ENCODE data around the gene SPATA6.
"Not testable (repeated sequence)": the region's sequence is repeated elsewhere in the genome, so short reads cannot be mapped to it uniquely, and the experiment has no call there.

SPATA6 gene

DNA sequence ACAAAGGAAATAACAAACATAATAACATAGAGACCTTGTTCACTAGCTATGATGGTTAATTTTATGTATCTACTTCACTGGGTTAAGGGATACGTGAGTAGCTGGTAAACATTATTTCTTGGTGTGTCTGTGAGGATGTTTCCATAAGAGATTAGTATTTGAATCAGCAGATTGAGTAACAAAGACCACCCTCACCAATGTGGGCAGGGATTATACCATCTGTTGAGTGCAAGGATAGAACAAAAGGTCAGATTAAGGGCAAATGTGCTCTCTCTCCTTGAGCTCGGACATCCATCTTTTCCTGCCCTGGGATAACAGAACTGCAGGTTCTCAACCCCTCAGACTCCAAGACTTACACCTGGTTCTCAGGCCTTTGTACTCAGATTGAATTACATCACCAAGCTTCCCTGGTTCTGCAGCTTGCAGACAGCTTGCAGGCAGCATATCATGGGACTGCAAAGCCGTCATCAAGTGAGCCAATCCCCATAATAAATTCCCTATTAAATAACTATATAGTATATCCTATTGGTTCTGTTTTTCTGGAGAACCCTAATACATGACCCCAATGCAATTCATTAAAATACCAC is 9.2 kb downstream of the SPATA6 start:
- no peak for TF ChIP-seq EZH2 (IDR thresholded peaks at IDR 0.05; ENCODE audit: borderline replicate concordance, low read length)
- TF ChIP-seq, protein P1, sequence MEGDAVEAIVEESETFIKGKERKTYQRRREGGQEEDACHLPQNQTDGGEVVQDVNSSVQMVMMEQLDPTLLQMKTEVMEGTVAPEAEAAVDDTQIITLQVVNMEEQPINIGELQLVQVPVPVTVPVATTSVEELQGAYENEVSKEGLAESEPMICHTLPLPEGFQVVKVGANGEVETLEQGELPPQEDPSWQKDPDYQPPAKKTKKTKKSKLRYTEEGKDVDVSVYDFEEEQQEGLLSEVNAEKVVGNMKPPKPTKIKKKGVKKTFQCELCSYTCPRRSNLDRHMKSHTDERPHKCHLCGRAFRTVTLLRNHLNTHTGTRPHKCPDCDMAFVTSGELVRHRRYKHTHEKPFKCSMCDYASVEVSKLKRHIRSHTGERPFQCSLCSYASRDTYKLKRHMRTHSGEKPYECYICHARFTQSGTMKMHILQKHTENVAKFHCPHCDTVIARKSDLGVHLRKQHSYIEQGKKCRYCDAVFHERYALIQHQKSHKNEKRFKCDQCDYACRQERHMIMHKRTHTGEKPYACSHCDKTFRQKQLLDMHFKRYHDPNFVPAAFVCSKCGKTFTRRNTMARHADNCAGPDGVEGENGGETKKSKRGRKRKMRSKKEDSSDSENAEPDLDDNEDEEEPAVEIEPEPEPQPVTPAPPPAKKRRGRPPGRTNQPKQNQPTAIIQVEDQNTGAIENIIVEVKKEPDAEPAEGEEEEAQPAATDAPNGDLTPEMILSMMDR (IDR thresholded peaks at IDR 0.05; ENCODE audit: low read length) = no peak
- Histone ChIP-seq H3K9ac (ENCODE audit: low read length) (no peak overlapping the region), H4K20me1 (ENCODE audit: insufficient read depth, low read length) (no peaks in the 10 kb centered on the region), H3K27me3 (ENCODE audit: insufficient read depth, low read length) (no peaks in the 10 kb centered on the region), H2AFZ (ENCODE audit: low read length) (no peak overlapping the region), H3F3A (ENCODE audit: insufficient read depth, low read length) (no peaks in the 10 kb centered on the region), H3K4me1 (ENCODE audit: insufficient read depth, low read length, severe bottlenecking) (no peaks in the 10 kb centered on the region), H3K36me3 (ENCODE audit: insufficient read depth, low read length) (no peaks in the 10 kb centered on the region), H3K9me2 (ENCODE audit: low read depth, low read length) (no peaks in the 10 kb centered on the region), H3K4me3 (ENCODE audit: low read depth, low read length, poor library complexity, severe bottlenecking) (no peak overlapping the region), H3K9me3 (ENCODE audit: low read length) (no peaks in the 10 kb centered on the region), H3K27ac (ENCODE audit: low read depth, low read length, poor library complexity, severe bottlenecking) (no peak overlapping the region), H3K4me2 (ENCODE audit: low read length) (no peak overlapping the region), H3K79me2 (ENCODE audit: insufficient read depth, low read length) (no peaks in the 10 kb centered on the region)

DNA sequence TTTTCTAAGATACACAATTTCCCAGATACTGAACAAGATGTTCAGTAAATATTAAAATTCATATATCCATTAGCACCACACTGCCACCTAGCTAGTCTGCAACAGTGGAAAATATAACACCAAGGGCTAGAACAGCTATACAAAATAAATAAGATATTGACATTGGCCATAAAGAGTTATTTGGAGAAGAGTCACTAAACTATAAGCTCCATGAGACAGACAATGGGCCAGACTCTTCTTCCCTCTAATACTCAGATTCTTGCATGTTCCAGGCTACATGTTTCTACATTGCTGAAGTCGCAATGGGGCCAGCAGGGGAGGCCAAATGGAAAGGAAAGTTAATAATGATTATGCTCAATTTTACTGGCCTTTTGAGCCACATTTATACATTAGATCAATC is 21.5 kb downstream of the SPATA6 start:
- Histone ChIP-seq H3K27me3 (ENCODE audit: insufficient read depth, low read length) (no peaks in the 10 kb centered on the region), H3K4me3 (ENCODE audit: low read depth, low read length, poor library complexity, severe bottlenecking) (no peak overlapping the region)

DNA sequence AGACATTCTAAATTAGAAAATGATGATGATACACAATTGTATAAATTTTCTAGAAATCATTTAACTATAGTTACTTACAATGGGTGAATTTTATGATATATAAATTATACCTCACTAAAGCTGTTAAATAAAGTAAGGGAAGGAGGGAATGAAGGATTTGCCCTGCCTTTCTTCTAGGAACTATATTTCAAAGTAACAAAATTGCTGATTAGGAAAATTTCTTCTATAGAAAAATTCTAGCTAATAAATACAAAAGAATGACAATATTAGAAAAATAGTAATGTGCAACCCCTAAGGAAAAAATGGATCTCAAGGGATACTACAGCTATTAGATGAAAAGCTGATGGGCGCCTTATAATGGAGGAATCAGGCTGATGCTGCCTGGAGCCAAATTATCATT is 23.1 kb downstream of the SPATA6 start:
- H3K79me2 ChIP-seq (ENCODE audit: insufficient read depth, low read length) = no peaks in the 10 kb centered on the region
- H3K36me3 ChIP-seq (ENCODE audit: insufficient read depth, low read length) = no peaks in the 10 kb centered on the region
- no peaks in the 10 kb centered on the region for H3F3A ChIP-seq (ENCODE audit: insufficient read depth, low read length)
- H3K4me2 ChIP-seq (ENCODE audit: low read length) = no peak overlapping the region
- no peaks in the 10 kb centered on the region for H3K9me3 ChIP-seq (ENCODE audit: low read length)
- no peak overlapping the region for H3K4me3 ChIP-seq (ENCODE audit: low read depth, low read length, poor library complexity, severe bottlenecking)
- H3K9me2 ChIP-seq (ENCODE audit: low read depth, low read length) = no peaks in the 10 kb centered on the region
- no peaks in the 10 kb centered on the region for H3K27me3 ChIP-seq (ENCODE audit: insufficient read depth, low read length)
- no peak overlapping the region for H3K27ac ChIP-seq (ENCODE audit: low read depth, low read length, poor library complexity, severe bottlenecking)
- H3K9ac ChIP-seq (ENCODE audit: low read length) = no peak overlapping the region
- no peaks in the 10 kb centered on the region for H4K20me1 ChIP-seq (ENCODE audit: insufficient read depth, low read length)
- no peak for TF ChIP-seq EZH2 (IDR thresholded peaks at IDR 0.05; ENCODE audit: borderline replicate concordance, low read length)
- TF ChIP-seq, protein P1 (IDR thresholded peaks at IDR 0.05; ENCODE audit: low read length) = no peak
- no peaks in the 10 kb centered on the region for H3K4me1 ChIP-seq (ENCODE audit: insufficient read depth, low read length, severe bottlenecking)
- no peak overlapping the region for H2AFZ ChIP-seq (ENCODE audit: low read length)

More for the DNA sequence above, 21.5 kb downstream of the SPATA6 start:
- no peaks in the 10 kb centered on the region for H3K9me2 ChIP-seq (ENCODE audit: low read depth, low read length)
- no peaks in the 10 kb centered on the region for H3K36me3 ChIP-seq (ENCODE audit: insufficient read depth, low read length)
- no peaks in the 10 kb centered on the region for H3F3A ChIP-seq (ENCODE audit: insufficient read depth, low read length)
- no peaks in the 10 kb centered on the region for H4K20me1 ChIP-seq (ENCODE audit: insufficient read depth, low read length)
- H3K9me3 ChIP-seq (ENCODE audit: low read length) = no peaks in the 10 kb centered on the region
- H3K4me1 ChIP-seq (ENCODE audit: insufficient read depth, low read length, severe bottlenecking) = no peaks in the 10 kb centered on the region
- H2AFZ ChIP-seq (ENCODE audit: low read length) = no peak overlapping the region
- no peak overlapping the region for H3K27ac ChIP-seq (ENCODE audit: low read depth, low read length, poor library complexity, severe bottlenecking)
- no peak overlapping the region for H3K4me2 ChIP-seq (ENCODE audit: low read length)
- TF ChIP-seq, protein P1 (IDR thresholded peaks at IDR 0.05; ENCODE audit: low read length) = peak; percentile 11; the same call in 1 of the 2 replicates
- no peak for TF ChIP-seq EZH2 (IDR thresholded peaks at IDR 0.05; ENCODE audit: borderline replicate concordance, low read length)
- no peak overlapping the region for H3K9ac ChIP-seq (ENCODE audit: low read length)
- H3K79me2 ChIP-seq (ENCODE audit: insufficient read depth, low read length) = no peaks in the 10 kb centered on the region

DNA sequence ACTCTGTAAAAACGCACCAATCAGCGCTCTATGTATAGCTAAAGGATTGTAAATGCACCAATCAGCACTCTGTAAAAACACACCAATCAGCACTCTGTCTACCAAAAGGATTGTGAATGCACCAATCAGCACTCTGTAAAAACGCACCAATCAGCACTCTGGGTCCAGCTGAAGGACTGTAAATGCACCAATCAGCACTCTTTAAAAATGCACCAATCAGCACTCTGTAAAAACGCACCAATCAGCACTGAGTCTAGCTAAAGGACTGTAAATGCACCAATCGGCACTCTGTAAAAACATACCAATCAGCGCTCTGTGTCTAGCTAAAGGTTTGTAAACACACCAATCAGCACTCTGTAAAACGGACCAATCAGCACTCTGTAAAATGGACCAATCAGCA is 27.8 kb downstream of the SPATA6 start:
- H3K9ac ChIP-seq (ENCODE audit: low read length); H3K4me1 ChIP-seq (ENCODE audit: insufficient read depth, low read length, severe bottlenecking); H3K36me3 ChIP-seq (ENCODE audit: insufficient read depth, low read length); H3K4me3 ChIP-seq (ENCODE audit: low read depth, low read length, poor library complexity, severe bottlenecking); H3K27ac ChIP-seq (ENCODE audit: low read depth, low read length, poor library complexity, severe bottlenecking); H2AFZ ChIP-seq (ENCODE audit: low read length); H3F3A ChIP-seq (ENCODE audit: insufficient read depth, low read length); H3K79me2 ChIP-seq (ENCODE audit: insufficient read depth, low read length); H3K27me3 ChIP-seq (ENCODE audit: insufficient read depth, low read length); H4K20me1 ChIP-seq (ENCODE audit: insufficient read depth, low read length); H3K9me2 ChIP-seq (ENCODE audit: low read depth, low read length); H3K9me3 ChIP-seq (ENCODE audit: low read length); H3K4me2 ChIP-seq (ENCODE audit: low read length): not testable (repeated sequence)

Data from OCI-LY1 (cell line).